Body of pancreas (tissue), 4 donors: ENCODE measurements around the gene RBBP8NL.

Experiments used
- CTCF ChIP-seq, 7 experiments: fragments of 450-650 bp in 4 of 7; fragments of 200-600 bp in 3 of 7; sonication (generic) in 3 of 7; IDR thresholded peaks; one replicate each; pipeline ENCODE4 v1.5.1; 2016 to 2019; ENCODE audit warnings: antibody characterized with exemption in 7 of 7
- POLR2A ChIP-seq, 3 donors: fragments of 450-650 bp; IDR thresholded peaks; one replicate each; pipeline ENCODE4 v1.6.1; 2016; ENCODE audit warnings: antibody characterized with exemption in 3 of 3, mild to moderate bottlenecking in 2 of 3

- TF ChIP-seq CTCF (IDR thresholded peaks at IDR 0.05) (peak; percentile 86 to 95 (median 91)), POLR2A (IDR thresholded peaks at IDR 0.05) (no peak)
Measured at GRCh38 chr20:62382306-62383198, 44.8 kb downstream of the RBBP8NL start.
